ENCODE data around the gene LMF2. TPM values are rescaled to one million over a fixed set of nuclear protein-coding genes. Genes with fewer than 3 reads are reported as not detected.
A peak's percentile ranks its signal among the peaks of the same experiment; 100 is the strongest.

The LMF2 gene
- total RNA-seq, 1 experiment from 2014 or later: 34.7 TPM

DNA sequence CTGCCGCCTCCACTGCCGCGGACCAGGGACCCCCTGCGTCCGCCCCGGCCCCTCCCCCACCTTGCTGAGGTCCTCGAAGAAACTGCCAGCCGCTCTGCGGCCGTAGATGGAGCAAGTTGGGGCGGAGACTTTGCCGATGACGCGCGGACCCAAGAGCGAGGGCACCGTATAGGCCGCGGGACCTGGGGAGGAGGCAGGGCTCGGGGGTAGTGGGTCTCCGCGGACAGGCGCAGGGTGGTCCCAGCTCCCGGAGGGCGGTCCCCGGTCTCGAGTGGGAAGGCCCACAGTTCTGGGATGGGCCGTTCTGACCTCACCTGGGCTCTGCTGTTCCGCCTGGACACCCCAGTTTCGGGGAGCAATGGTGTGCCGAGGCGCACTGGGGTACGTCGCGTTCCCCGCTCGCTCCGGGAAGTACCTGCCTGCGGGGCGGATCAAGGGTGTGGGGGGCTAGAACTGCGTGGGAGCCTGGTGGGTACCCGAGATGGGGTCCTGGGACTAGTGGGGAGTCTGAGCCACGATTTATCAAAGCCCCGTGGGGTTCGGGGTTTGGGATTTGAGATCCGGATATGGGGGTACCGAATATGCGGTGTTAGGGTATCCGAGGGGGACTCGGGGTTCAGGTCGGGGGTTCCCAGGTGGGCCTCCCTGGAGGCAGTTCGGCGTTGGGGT is 23.5 kb upstream of the LMF2 start:
- Histone ChIP-seq H3K27ac (no peak overlapping the region), H3K9me3 (replicated peaks) (peaks cover 18% of the 10 kb centered on the region), H3K36me3 (0 out of 2 replicates have a peak, but pooled peaks cover 2% of the 10 kb centered on the region), H3K4me3 (peak overlapping the region; percentile 41), H3K27me3 (replicated peaks) (peaks cover 30% of the 10 kb centered on the region), H3K4me1 (replicated peaks) (peaks cover 42% of the 10 kb centered on the region)
- DNase-seq (ENCODE audit: low read depth in 1 of 2, low spot score in 2 of 2): peak; percentile 36 to 74

DNA sequence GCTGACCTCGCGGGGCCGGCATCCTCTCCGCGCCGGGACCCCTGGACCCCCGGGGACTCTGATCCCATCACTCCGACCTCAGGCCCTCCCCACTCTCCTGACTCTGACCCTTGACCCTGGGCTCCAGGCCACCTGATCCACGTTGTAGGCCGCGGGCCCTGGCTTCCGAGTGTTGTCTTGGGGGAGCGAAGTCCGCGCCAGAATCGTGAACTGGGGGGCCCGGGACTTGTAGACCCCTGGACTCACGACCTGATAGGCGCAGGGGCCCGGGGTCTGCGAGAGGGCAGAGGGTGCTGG is 23.0 kb upstream of the LMF2 start:
- Histone ChIP-seq H3K9me3 (replicated peaks) (peaks cover 18% of the 10 kb centered on the region), H3K4me3 (peak overlapping the region; percentile 41), H3K27me3 (replicated peaks) (peaks cover 30% of the 10 kb centered on the region), H3K4me1 (replicated peaks) (peaks cover 42% of the 10 kb centered on the region), H3K27ac (no peak overlapping the region), H3K36me3 (0 out of 2 replicates have a peak, but pooled peaks cover 3% of the 10 kb centered on the region)
- DNase-seq (ENCODE audit: low read depth in 1 of 2, low spot score in 2 of 2): peak in 1 of 2 experiments; percentile 28

DNA sequence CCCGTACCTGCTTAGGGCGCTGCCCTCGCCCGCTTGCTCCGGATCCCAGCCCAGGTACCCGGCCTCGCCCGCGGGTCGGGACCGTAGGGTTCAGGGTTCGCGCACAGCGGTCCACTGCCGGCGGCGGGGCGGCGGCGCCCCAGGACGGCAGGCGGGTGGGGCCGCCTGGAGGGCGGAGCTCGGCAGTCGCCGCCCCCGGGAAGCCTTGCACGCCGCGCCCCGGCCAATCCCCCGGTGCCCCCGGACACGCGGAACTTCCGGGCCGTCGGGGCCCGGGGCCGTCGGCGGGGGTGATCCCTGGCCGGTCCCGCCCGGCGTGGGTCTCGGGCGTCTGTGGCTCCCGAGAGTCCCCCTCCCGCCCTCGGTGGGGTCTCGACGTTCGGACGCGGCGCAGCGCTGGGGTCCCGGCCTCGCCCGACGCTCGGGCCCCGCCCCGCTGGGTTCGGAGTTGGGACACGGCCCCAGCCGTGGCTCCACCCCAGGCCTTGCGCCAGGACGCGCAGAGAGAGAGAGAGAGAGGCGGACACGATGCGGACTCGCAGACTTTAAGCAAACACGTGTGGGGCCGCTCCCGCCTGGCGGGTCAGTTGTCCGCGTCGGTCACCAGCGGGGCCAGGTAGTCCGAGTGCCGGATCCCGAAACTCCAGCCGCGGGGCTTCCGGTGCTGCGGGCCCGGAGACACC is 22.5 kb upstream of the LMF2 start, which contains the start of gene TYMP:
TSS of gene TYMP (minus strand) at position 116 of the 683 bp plus-strand sequence. CDS start 303 bp downstream, outside the sequence.
- Histone ChIP-seq H3K27ac (no peak within 1 kb of the TSS), H3K9me3 (replicated peaks) (peaks cover 18% of the 10 kb centered on the region), H3K4me3 (peak within 1 kb of the TSS; percentile 41), H3K27me3 (replicated peaks) (peaks cover 30% of the 10 kb centered on the region), H3K4me1 (replicated peaks) (peaks cover 45% of the 10 kb centered on the region), H3K36me3 (peaks cover 6% of the 10 kb centered on the region; the same call in 1 of the 2 replicates)
- DNase-seq (ENCODE audit: low read depth in 1 of 2, low spot score in 2 of 2): peak in 1 of 2 experiments; percentile 65

DNA sequence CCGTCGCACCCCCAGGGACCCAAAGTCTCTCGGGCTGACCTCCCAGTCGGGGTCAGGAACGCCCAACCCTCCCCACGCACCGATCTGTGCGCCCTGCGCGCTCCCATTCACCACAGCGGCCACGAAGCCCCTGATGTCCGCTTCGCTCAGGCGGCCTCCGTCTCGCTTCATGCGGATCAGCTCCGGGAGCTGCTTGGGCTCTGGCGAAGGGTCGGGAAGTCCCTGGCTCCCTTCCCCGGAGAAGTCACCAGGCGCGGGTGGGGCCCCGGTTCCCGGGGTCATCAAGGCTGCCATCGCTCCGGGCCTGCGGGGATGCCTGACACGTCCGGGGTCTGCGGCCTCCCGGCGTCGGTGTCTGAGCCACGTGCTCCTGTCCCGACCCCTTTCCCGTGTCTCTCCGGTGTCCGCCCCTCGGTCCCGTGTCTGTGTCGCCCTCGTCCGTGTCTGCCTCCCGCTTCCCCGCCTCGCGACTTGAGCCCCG is 22.0 kb upstream of the LMF2 start:
- DNase-seq (ENCODE audit: low read depth in 1 of 2, low spot score in 2 of 2): no peak
- peaks cover 18% of the 10 kb centered on the region for H3K9me3 ChIP-seq (replicated peaks)
- peak overlapping the region; percentile 41 for H3K4me3 ChIP-seq
- H3K27ac ChIP-seq: no peak overlapping the region
- peaks cover 30% of the 10 kb centered on the region for H3K27me3 ChIP-seq (replicated peaks)
- H3K4me1 ChIP-seq (replicated peaks): peaks cover 50% of the 10 kb centered on the region
- peaks cover 12% of the 10 kb centered on the region for H3K36me3 ChIP-seq

DNA sequence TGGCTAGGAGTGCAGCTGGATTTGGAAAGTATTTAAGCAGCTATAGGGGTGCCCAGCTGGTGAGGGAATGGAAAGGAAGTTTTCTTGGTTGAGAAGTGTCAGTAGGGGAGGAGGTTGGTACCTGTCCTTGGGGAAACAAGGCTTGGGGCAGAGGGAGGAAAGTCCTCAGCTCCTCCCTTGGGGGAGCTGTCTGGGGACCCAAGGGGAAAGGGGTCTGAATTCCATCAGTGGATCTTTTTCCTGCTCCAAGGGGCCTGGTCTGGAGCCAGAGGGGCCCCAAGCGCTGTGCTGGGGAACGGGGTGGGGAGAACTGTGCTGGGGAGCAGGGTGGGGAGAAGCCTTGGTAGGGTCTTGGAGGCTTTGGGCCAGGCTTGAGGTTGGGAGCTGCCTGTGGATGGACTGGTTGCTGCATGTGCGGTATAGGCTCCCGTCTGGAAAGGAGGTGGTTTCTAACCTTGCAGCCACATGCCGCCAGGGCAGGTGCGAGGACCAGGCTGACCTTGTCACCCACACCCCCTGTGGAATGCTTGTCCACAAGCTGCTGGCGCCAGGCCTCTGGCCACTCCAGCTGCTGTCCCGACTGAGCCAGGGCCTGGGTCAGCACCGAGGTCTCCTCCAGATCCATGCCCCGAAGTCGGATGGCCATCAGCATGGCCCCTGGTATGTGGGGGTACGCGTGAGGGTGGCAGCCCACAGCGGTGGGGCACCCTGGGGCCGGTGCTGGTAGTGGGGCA is 21.3 kb upstream of the LMF2 start:
- H3K4me3 ChIP-seq: no peak overlapping the region
- H3K27me3 ChIP-seq (replicated peaks): peaks cover 30% of the 10 kb centered on the region

DNA sequence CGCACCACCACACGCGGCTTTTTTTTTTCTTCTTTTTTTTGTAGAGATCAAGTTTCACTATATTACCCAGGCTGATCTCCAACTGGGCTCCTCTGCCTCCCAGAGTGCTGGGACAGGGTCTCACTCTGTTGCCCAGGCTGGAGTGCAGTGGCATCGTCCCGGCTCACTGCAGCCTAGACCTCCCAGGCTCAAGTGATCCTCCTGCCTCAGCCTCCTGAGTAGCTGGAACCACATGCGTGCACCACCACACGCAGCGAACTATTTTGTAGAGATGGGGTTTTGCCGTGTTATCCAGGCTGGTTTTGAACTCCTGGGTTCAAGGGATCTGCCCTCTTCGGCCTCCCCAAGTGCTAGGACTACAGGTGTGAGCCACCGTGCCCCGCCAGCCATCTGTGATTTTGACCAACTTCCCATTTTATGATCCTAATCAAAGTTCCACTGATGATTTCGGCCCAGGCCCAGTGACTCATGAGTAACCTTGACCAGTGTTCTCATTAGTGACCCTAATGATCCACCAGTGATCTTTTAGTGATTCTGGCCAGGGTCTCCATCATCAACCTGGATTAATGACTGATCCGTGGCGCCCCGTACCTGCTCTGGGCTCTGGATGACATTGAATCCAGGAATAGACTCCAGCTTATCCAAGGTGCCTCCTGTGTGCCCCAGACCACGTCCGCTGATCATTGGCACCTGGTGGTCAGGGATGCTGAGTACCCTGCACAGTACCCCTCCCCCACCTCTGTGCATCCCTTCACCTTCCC is 20.6 kb upstream of the LMF2 start:
- H3K9me3 ChIP-seq (replicated peaks): peaks cover 18% of the 10 kb centered on the region
- peaks cover 30% of the 10 kb centered on the region for H3K27me3 ChIP-seq (replicated peaks)
- H3K27ac ChIP-seq: no peak overlapping the region
- H3K4me1 ChIP-seq (replicated peaks): peaks cover 54% of the 10 kb centered on the region
- H3K36me3 ChIP-seq: peaks cover 25% of the 10 kb centered on the region
- DNase-seq (ENCODE audit: low read depth in 1 of 2, low spot score in 2 of 2): no peak
- no peak overlapping the region for H3K4me3 ChIP-seq

More for the DNA sequence above, 21.3 kb upstream of the LMF2 start:
- no peak for DNase-seq (ENCODE audit: low read depth in 1 of 2, low spot score in 2 of 2)
- H3K4me1 ChIP-seq (replicated peaks): peaks cover 54% of the 10 kb centered on the region
- peaks cover 18% of the 10 kb centered on the region for H3K36me3 ChIP-seq
- no peak overlapping the region for H3K27ac ChIP-seq
- H3K9me3 ChIP-seq (replicated peaks): peaks cover 18% of the 10 kb centered on the region

DNA sequence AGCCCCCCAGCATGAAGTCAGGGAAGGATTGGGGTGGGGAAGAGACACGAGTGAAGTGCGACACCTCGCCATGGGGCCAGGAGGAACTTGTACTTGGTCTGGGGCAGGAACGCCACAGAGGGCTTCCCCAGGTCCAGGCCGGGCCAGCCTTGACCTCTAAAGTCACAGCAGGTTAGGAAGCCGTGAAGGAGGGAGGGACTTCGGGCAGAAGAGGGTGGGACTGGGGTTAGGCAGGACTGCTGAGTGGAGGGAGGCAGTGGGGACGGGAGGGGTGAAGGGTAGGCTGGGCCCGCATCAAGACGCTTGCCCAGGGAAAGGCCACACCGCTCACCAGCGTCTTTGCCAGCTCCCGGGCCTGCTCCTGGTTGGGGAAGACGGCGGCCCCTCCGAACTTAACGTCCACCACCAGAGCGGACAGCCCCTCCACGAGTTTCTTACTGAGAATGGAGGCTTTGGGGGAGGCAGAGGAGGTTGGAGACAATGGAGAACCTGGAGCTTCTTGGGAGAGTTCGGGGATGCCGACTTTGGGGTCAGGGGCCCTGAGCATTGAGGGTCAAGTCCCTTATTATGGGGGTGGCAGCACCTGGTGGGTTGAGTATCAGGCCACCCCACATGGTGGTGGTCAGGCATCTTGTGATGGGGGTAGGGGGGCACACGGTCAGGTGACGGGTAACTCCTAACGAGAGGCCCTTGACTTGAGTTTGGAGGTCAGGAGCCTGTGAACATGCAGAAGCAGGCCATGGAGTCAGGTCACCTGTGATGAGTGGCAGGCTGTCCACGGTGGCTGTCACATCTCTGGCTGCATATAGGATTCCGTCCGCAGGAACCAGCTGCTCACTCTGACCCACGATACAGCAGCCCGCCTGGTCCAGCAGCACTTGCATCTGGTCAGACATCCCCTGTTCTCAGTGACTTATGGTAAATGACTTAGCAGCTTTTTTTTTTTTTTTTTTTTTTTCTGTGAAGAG is 19.6 kb upstream of the LMF2 start:
- H3K27me3 ChIP-seq (replicated peaks): peaks cover 26% of the 10 kb centered on the region
- peaks cover 34% of the 10 kb centered on the region for H3K36me3 ChIP-seq
- peaks cover 18% of the 10 kb centered on the region for H3K9me3 ChIP-seq (replicated peaks)
- DNase-seq (ENCODE audit: low read depth in 1 of 2, low spot score in 2 of 2): no peak
- peaks cover 52% of the 10 kb centered on the region for H3K4me1 ChIP-seq (replicated peaks)
- H3K27ac ChIP-seq: peak overlapping the region; percentile 63; the same call in 1 of the 2 replicates
- H3K4me3 ChIP-seq: peak overlapping the region; percentile 53

DNA sequence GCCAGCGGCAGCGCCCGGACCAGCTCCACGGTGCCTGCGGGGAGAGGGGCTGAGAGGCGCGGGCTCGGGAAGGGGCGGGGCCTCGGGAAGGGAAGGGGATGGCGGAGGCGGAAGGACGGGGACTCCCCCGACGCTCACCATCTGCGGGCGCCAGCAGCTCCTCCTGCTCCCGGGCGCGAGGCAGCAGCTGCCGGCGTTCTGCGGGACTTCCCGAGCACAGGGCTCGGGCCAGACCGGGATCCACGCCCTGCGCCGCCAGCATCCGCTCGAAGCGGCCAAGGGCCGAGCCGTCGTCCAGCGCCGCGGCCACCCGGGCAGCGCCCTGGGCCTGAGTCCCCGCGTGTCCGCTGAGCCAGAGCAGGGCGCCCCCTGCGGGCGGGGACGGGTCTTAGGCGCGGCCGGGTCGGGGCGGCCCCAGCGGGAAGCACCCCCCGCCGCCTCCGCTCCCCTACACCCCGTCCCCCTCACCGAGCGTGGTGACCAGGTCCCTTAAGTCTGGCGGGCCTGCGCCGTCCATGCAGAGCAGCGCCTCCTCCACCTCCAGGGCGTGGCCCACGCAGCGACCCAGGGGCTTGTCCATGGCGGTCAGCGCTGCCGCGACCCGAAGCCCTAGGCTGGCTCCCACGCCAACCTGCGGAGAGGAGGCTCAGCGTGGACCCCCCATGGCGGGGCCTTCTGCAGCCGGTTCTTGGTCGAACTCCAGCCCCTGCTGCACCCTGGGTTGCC is 18.8 kb upstream of the LMF2 start:
- Histone ChIP-seq H3K36me3 (peaks cover 42% of the 10 kb centered on the region), H3K4me1 (replicated peaks) (peaks cover 43% of the 10 kb centered on the region), H3K4me3 (peak overlapping the region; percentile 53), H3K27ac (peak overlapping the region; percentile 63), H3K9me3 (replicated peaks) (peaks cover 18% of the 10 kb centered on the region), H3K27me3 (replicated peaks) (peaks cover 17% of the 10 kb centered on the region)
- DNase-seq (ENCODE audit: low read depth in 1 of 2, low spot score in 2 of 2): peak; percentile 88 to 90

DNA sequence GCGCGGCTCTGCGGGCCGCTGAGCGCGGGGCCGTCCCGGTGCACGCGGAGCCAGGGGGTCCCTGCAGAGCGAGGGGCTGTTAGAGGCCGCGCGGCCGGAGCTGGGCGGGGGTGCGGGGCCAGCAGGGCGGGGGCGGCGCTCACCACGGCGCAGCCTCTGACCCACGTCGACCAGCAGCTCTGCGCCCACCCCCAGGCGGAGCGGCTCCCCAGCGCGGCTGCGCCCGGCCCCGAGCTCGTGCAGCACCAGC is 18.3 kb upstream of the LMF2 start:
- Histone ChIP-seq H3K4me3 (peak overlapping the region; percentile 53), H3K36me3 (peaks cover 45% of the 10 kb centered on the region), H3K9me3 (replicated peaks) (peaks cover 14% of the 10 kb centered on the region), H3K27ac (peak overlapping the region; percentile 63), H3K27me3 (replicated peaks) (peaks cover 12% of the 10 kb centered on the region), H3K4me1 (replicated peaks) (peaks cover 39% of the 10 kb centered on the region)
- no peak for DNase-seq (ENCODE audit: low read depth in 1 of 2, low spot score in 2 of 2)

DNA sequence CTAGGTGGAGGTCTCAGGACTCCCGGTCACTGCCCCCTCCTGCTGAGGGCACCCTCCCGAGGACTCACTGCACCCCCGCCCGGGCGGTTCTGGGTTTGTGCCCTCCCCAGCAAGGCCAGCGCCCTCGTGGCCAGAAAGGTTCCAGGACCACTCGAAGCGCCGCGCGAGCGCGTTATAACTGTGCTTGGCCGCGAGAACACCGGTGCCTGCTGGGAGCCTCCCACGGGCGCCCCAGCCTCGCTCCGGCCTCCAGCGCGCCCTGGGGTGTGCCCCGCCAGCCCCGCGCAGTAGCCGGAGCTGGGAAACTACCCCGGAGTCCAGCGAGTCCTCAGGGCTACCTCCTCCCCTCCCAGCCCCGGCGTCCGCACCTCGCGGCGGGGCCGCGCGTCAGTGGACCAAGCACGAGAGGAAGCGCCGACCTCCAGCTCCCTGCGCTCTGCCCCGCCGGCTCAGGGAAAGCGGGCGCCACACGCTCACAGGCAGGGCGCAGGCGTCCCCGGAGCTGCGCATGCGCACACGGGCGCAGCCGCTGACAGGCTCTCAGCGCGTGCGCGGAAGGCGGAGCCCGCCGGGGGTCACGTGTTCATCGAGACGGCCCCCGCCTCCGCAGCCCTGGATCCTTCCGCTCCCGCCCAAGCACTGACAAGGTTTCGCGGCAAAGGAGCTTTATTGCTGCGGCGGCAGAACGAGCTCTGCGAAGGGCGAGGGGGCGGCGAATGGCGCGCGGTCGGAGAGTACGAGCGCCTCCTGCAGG is 17.8 kb upstream of the LMF2 start, which contains the start of gene SCO2:
TSS of gene SCO2 (minus strand) at position 495 of the 754 bp plus-strand sequence. CDS start 1,187 bp downstream, outside the sequence.
- Histone ChIP-seq H3K9me3 (replicated peaks) (peaks cover 11% of the 10 kb centered on the region), H3K4me3 (peak within 1 kb of the TSS; percentile 53), H3K36me3 (peaks cover 48% of the 10 kb centered on the region), H3K27ac (peak within 1 kb of the TSS; percentile 63), H3K27me3 (replicated peaks) (peaks cover 7% of the 10 kb centered on the region), H3K4me1 (replicated peaks) (peaks cover 34% of the 10 kb centered on the region)
- peak; percentile 96 to 98 for DNase-seq (ENCODE audit: low read depth in 1 of 2, low spot score in 2 of 2)

DNA sequence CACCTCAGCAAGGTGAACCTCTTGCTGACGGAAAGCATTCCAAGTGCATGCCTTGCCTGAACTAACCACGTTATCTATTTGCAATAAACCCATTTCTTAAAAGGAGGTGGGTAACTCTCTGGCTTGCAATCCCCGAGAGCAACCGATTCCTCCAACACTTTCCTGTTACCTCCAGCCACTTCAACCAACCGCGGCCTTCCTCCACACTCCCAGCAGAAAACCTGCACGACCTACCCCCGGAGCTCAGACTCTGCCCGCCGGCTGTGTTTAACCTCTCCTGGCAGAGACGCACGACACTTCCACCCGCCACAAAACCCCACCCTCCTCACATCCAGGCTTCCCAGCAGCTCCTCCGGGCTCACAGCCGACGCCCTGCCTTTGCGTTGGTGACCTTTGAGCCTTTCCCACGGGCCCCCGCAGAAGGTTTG is 17.2 kb upstream of the LMF2 start:
- Histone ChIP-seq H3K27ac (peak overlapping the region; percentile 26), H3K27me3 (replicated peaks) (peaks cover 1% of the 10 kb centered on the region), H3K9me3 (replicated peaks) (peaks cover 5% of the 10 kb centered on the region), H3K4me1 (replicated peaks) (peaks cover 28% of the 10 kb centered on the region), H3K4me3 (peak overlapping the region; percentile 53), H3K36me3 (peaks cover 51% of the 10 kb centered on the region)
- DNase-seq (ENCODE audit: low read depth in 1 of 2, low spot score in 2 of 2): no peak
